Measurements from ENCODE around the gene SBF2.

SBF2 gene

DNA sequence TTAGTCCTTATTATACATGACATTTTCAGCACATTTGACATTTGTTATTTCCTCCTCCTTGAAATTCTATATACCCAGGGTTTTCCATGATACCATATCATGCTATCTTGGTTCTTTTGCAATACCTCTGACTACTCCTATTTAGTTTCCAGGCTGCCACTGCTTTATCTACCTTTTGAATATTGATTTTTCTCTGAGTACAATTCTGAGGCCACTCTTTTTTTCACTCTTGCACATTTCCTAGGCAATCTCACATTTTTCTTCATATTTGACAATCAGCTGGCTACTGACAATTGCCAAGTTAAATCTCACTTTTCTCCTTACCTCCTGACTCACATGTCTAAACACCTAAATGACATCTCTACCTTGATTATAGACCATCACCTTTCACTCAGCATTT is 11.9 kb downstream of the SBF2 start:
- DNase-seq (ENCODE audit: low read depth), result no peak
- H3K4me3 ChIP-seq (ENCODE audit: control insufficient read depth, low read depth, low read length), result no peak overlapping the region
- TF ChIP-seq, protein P1, sequence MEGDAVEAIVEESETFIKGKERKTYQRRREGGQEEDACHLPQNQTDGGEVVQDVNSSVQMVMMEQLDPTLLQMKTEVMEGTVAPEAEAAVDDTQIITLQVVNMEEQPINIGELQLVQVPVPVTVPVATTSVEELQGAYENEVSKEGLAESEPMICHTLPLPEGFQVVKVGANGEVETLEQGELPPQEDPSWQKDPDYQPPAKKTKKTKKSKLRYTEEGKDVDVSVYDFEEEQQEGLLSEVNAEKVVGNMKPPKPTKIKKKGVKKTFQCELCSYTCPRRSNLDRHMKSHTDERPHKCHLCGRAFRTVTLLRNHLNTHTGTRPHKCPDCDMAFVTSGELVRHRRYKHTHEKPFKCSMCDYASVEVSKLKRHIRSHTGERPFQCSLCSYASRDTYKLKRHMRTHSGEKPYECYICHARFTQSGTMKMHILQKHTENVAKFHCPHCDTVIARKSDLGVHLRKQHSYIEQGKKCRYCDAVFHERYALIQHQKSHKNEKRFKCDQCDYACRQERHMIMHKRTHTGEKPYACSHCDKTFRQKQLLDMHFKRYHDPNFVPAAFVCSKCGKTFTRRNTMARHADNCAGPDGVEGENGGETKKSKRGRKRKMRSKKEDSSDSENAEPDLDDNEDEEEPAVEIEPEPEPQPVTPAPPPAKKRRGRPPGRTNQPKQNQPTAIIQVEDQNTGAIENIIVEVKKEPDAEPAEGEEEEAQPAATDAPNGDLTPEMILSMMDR (IDR thresholded peaks at IDR 0.05; ENCODE audit: control insufficient read depth, insufficient read depth, low read depth, low read length, missing control alignments), result no peak

GRCh38 chr11:10275714-10276113 is 18.3 kb downstream of the SBF2 start:
- no peak overlapping the region for H3K4me3 ChIP-seq (ENCODE audit: control insufficient read depth, low read depth, low read length)
- DNase-seq (ENCODE audit: low read depth), result no peak
- TF ChIP-seq, protein P1 (IDR thresholded peaks at IDR 0.05; ENCODE audit: control insufficient read depth, insufficient read depth, low read depth, low read length, missing control alignments), result no peak

DNA sequence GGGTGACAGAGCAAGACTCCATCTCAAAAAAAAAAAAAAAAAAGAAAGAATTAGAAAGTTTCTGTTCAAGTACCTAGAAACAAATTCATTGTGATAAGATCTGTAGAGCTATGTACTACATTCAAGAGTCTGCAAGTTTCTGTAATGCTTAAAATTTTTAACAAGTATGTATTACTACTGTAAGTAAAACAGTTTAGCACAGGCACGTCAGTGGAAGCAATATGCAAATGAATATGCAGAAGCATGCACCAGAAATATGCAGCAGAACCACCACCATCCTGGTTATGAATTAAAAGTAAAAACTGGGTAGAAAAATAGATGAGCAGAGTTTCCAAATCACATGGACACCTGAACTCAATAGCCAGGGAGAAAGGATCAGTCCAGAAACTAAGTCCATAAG is 19.3 kb downstream of the SBF2 start:
- no peak overlapping the region for H3K4me3 ChIP-seq (ENCODE audit: control insufficient read depth, low read depth, low read length)
- DNase-seq (ENCODE audit: low read depth), result no peak
- TF ChIP-seq, protein P1 (IDR thresholded peaks at IDR 0.05; ENCODE audit: control insufficient read depth, insufficient read depth, low read depth, low read length, missing control alignments), result no peak

DNA sequence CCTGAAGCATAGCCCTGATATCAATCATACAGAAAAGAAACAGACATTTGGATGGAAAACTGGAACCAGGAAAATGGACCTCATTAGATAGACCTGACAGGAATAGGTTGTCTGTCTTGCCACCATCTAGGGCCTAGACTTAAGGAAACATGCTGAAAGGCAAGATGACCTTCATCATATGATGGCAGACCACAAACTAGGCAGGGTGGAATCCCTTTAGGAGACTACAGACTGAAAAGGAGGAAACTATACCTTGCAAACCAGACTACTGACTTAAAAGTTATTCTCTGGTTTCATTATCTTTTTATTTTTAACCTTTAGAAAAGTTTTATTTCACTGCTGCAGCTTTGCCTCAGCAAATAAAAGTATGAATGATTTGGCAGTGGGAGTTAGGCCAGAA is 20.3 kb downstream of the SBF2 start:
- no peak overlapping the region for H3K4me3 ChIP-seq (ENCODE audit: control insufficient read depth, low read depth, low read length)
- TF ChIP-seq, protein P1 (IDR thresholded peaks at IDR 0.05; ENCODE audit: control insufficient read depth, insufficient read depth, low read depth, low read length, missing control alignments), result no peak
- DNase-seq (ENCODE audit: low read depth), result no peak

DNA sequence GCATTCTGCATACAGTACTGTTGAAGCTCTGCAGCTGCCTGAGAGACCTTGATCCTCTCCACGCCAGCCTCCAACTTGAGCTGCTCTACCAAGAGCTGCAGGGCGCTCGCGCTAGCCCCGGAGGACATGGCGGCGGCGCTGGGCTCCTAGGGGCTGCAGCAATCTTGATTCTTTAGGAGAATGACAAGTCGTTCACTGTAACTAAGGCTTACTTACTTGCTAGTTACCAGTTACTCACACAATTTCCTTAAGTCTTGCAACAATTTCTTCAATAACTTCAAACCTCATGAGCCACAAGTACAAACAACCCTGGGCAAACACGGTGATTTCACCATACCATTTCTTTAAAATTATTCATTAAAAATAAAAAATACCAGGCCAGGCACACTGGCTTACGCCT is 21.9 kb downstream of the SBF2 start:
- TF ChIP-seq, protein P1 (IDR thresholded peaks at IDR 0.05; ENCODE audit: control insufficient read depth, insufficient read depth, low read depth, low read length, missing control alignments), result no peak
- DNase-seq (ENCODE audit: low read depth), result peak; percentile 62
- no peak overlapping the region for H3K4me3 ChIP-seq (ENCODE audit: control insufficient read depth, low read depth, low read length)

DNA sequence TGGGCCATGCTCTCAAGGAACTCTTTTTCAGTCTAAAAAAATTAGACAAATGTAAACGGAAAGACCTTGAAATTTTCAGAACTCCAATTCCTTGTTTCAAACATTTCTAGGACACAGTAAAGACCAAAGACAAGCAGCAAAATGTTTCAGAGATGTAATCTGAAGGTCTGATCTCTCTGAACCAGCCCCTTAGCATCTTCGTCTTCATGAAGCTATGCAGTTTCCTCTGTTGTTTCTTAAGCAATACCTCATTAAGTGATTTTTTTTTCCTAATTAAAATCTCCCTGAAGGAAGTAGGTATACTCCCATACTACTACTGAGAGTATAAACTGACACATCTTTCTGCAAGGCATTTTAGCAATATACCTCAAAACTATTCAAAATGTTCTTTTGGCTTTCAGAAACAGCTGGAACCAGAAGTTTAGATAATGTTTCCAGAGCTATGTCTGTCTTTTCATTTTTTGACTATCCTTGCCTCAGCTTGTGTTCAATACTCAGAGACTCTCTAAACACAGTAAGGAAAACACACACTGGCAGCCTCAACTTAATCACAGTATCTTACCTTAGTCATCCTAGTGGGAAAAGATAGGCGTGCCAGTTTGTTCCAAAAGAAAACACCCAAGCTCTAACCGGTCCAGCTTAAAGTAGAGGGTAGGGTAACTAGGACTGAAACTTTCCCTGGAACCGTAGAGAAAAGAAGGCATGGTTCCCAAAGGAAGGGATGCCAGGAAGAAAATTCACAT is 25.1 kb downstream of the SBF2 start:
- no peak for DNase-seq (ENCODE audit: low read depth)
- no peak overlapping the region for H3K4me3 ChIP-seq (ENCODE audit: control insufficient read depth, low read depth, low read length)
- TF ChIP-seq, protein P1 (IDR thresholded peaks at IDR 0.05; ENCODE audit: control insufficient read depth, insufficient read depth, low read depth, low read length, missing control alignments), result no peak

Data from AG09309 (cell line).